ENCODE data around the gene CERS6. TPM values are rescaled to one million over a fixed set of nuclear protein-coding genes. Genes with fewer than 3 reads are reported as not detected.

The CERS6 gene
- total RNA-seq, 1 donor from 2014 or later = 55.3 TPM

DNA sequence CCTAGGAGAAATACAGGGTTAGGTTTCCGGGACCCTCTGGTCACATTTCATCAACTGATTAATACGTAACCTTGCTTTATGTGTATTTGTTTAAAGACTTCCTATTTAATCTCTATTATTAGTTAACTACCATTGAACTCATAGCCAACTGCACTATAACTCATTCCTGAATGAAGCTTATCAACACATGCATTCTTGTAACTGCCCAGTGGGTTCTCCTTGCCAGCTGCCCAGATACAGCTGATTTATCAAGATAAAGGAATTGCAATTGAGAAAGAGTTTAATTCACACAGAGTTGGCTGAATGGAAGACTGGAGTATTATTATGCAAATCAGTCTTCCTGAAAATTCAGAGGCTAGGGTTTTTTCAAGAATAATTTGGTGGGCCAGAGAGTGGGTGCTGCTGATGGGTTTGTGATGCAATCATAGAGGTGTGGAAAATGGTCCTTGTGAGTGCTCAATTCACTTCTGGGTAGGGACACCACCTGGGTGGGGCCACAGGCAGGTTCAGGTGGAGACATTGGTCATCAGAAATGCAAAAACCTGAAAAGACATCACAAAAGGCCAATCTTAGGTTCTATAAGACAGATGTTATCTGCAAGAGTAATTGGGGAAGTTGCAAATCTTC is 325.2 kb downstream of the CERS6 start:
- Histone ChIP-seq H3K4me3 (ENCODE audit: low read depth, low read length) (no peak overlapping the region), H3K27me3 (ENCODE audit: control insufficient read depth, insufficient read depth, low read length) (no peaks in the 10 kb centered on the region), H3K36me3 (ENCODE audit: control insufficient read depth, insufficient read depth, low read length) (no peaks in the 10 kb centered on the region)
- FAIRE-seq = no peak
- DNase-seq (ENCODE audit: low read depth) = no peak
- TF ChIP-seq, protein P1, sequence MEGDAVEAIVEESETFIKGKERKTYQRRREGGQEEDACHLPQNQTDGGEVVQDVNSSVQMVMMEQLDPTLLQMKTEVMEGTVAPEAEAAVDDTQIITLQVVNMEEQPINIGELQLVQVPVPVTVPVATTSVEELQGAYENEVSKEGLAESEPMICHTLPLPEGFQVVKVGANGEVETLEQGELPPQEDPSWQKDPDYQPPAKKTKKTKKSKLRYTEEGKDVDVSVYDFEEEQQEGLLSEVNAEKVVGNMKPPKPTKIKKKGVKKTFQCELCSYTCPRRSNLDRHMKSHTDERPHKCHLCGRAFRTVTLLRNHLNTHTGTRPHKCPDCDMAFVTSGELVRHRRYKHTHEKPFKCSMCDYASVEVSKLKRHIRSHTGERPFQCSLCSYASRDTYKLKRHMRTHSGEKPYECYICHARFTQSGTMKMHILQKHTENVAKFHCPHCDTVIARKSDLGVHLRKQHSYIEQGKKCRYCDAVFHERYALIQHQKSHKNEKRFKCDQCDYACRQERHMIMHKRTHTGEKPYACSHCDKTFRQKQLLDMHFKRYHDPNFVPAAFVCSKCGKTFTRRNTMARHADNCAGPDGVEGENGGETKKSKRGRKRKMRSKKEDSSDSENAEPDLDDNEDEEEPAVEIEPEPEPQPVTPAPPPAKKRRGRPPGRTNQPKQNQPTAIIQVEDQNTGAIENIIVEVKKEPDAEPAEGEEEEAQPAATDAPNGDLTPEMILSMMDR (IDR thresholded peaks at IDR 0.05; ENCODE audit: insufficient read depth, low read length, severe bottlenecking) = no peak

DNA sequence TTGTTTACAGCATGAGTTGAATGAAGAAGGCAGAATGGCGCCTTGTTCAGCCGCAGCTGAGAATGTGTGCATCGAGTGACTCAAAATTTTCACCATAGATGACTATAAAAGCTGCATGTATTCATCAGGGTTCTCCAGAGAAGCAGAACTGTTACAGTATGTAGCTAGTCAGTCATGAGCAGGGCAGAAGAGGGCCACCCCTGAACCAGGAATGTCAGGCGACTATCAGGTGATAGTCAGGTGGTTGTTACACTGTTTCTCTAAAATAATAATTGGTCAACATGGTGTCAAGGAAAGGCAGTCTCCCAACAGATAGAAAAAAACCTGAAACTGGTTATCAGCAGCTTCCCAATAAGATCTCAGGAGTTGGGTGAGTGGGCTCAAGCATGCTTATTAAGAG is 326.2 kb downstream of the CERS6 start:
- DNase-seq (ENCODE audit: low read depth) = no peak
- Histone ChIP-seq H3K27me3 (ENCODE audit: control insufficient read depth, insufficient read depth, low read length) (no peaks in the 10 kb centered on the region), H3K4me3 (ENCODE audit: low read depth, low read length) (no peak overlapping the region), H3K36me3 (ENCODE audit: control insufficient read depth, insufficient read depth, low read length) (no peaks in the 10 kb centered on the region)
- TF ChIP-seq, protein P1 (IDR thresholded peaks at IDR 0.05; ENCODE audit: insufficient read depth, low read length, severe bottlenecking) = no peak
- FAIRE-seq = no peak

DNA sequence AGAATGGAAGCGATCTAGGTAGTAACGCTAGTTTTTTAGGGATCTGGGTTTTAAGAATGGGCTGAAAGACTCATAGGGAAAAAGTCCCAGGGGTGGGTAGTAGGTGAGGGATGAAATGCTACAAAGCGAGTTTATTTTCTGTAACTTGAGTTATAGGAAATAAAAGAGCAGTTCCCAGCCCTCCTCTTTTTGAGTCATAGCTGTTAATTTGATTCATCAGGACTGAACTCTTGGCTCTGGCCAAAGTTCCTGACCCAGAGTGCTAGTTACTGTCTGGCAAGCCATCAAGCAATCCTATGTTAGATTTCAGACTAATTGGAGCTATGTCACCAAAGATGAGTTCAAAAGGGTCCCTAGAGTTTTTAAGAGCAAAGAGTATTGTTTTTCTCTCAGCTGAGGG is 328.9 kb downstream of the CERS6 start:
- DNase-seq (ENCODE audit: low read depth) (no peak), FAIRE-seq (no peak)
- TF ChIP-seq, protein P1 (IDR thresholded peaks at IDR 0.05; ENCODE audit: insufficient read depth, low read length, severe bottlenecking) = no peak
- Histone ChIP-seq H3K36me3 (ENCODE audit: control insufficient read depth, insufficient read depth, low read length) (no peaks in the 10 kb centered on the region), H3K4me3 (ENCODE audit: low read depth, low read length) (no peak overlapping the region), H3K27me3 (ENCODE audit: control insufficient read depth, insufficient read depth, low read length) (peaks cover 3% of the 10 kb centered on the region)

DNA sequence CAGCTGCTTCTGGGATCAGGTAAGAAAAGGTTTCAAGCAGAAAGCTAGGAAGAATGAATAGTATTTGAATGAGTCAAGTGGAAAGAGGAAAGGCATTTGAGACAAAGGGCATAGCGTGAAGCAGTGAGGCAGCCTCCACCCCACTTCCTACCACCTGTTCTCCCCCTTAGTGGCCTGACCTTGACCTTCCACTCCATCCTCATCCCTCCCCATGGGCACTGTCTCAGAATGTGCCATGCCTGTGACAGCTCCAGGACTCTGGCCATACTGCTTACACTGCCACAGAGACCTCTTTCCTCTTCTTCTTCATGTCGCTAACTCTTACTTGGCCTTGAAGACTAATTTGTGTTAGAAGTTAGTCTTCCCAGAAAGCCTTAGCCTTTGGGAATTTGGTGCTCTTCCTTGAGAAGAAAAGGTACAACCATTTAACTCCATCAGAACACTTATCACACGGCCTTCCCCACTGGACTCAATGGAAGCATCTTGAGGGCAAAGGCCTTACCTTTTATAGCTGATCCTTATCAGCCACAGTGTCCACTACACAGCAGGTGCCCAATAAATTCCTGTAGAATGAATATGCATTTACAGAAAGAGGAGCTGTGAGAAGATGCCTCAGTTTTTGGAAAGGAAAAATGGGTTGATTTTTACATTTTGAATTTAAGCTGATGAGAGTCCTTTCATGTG is 331.2 kb downstream of the CERS6 start:
- no peak for DNase-seq (ENCODE audit: low read depth)
- TF ChIP-seq, protein P1 (IDR thresholded peaks at IDR 0.05; ENCODE audit: insufficient read depth, low read length, severe bottlenecking) = no peak
- no peak for FAIRE-seq
- Histone ChIP-seq H3K36me3 (ENCODE audit: control insufficient read depth, insufficient read depth, low read length) (no peaks in the 10 kb centered on the region), H3K27me3 (ENCODE audit: control insufficient read depth, insufficient read depth, low read length) (peaks cover 3% of the 10 kb centered on the region), H3K4me3 (ENCODE audit: low read depth, low read length) (no peak overlapping the region)

DNA sequence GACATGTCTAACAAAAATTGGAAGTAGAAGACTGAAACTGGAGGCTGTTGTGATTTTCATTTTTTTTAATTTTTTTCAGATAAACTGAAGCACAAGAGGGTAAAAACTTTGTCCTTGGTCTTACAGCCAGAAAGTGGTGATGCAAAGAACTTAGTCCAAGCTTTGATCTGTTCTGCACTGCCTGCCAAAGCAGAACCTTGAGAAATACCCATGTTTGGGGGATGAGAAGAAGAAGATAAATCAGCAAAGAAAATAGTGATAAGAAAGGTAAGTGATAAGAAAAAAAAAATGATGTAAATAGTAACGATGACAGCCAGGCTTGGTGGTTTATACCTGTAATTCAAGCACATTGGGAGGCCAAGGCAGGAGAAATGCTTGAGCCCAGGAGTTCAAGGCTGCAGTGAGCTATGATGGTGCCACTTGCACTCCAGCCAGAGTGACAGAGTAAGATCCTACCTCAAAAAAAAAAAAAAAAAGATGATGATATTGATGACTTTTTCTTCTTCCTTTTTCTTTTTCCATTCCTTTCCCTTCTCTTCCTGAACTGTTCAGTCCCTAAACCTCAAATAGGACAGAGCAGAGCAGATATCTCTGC is 331.8 kb downstream of the CERS6 start:
- FAIRE-seq = no peak
- DNase-seq (ENCODE audit: low read depth) = no peak
- TF ChIP-seq, protein P1 (IDR thresholded peaks at IDR 0.05; ENCODE audit: insufficient read depth, low read length, severe bottlenecking) = no peak
- Histone ChIP-seq H3K27me3 (ENCODE audit: control insufficient read depth, insufficient read depth, low read length) (peaks cover 3% of the 10 kb centered on the region), H3K36me3 (ENCODE audit: control insufficient read depth, insufficient read depth, low read length) (no peaks in the 10 kb centered on the region), H3K4me3 (ENCODE audit: low read depth, low read length) (no peak overlapping the region)

Measured in bronchial epithelial cell (primary cell).